HepG2 (cell line): Measurements from ENCODE around the gene FLT3LG. TPM values are rescaled to one million over a fixed set of nuclear protein-coding genes. Genes with fewer than 3 reads are reported as not detected.
A peak's percentile ranks its signal among the peaks of the same experiment; 100 is the strongest.

Source experiments
- EZH2 ChIP-seq: conservative IDR thresholded peaks from 2 replicates; pipeline ENCODE4 v1.6.1; 2012; ENCODE audit warnings: mild to moderate bottlenecking, low read depth, low read length, moderate library complexity
- GMEB2 ChIP-seq: IDR thresholded peaks from 2 replicates; pipeline ENCODE4 v1.6.1; 2016; ENCODE audit warnings: missing biosample characterization, missing genetic modification reagents, low read depth
- HES4 ChIP-seq: sonication (generic); formaldehyde crosslinking; IDR thresholded peaks from 2 replicates; pipeline ENCODE4 v1.9.0; 2021; ENCODE audit warnings: mild to moderate bottlenecking, missing genetic modification reagents, borderline replicate concordance
- MAF1 ChIP-seq: sonication (generic); formaldehyde crosslinking; IDR thresholded peaks from 2 replicates; pipeline ENCODE4 v1.5.0; 2020; ENCODE audit warnings: missing genetic modification reagents, borderline replicate concordance
- NBN ChIP-seq: fragments of 450-650 bp; conservative IDR thresholded peaks from 2 replicates; pipeline ENCODE4 v1.6.1; 2017
- NR1H2 ChIP-seq: sonication (generic); formaldehyde crosslinking; IDR thresholded peaks from 2 replicates; pipeline ENCODE4 v1.8.1; 2022; ENCODE audit warnings: low read depth, missing genetic modification reagents, borderline replicate concordance
- ONECUT2 ChIP-seq: sonication (generic); formaldehyde crosslinking; IDR thresholded peaks from 2 replicates; pipeline ENCODE4 v1.4.0; 2020; ENCODE audit warnings: missing genetic modification reagents
- PHF8 ChIP-seq: sonication (generic); formaldehyde crosslinking; IDR thresholded peaks from 2 replicates; pipeline ENCODE4 v1.5.0; 2020; ENCODE audit warnings: missing genetic modification reagents
- PRDM4 ChIP-seq: sonication (generic); formaldehyde crosslinking; IDR thresholded peaks from 2 replicates; pipeline ENCODE4 v1.9.0; 2021; ENCODE audit warnings: missing genetic modification reagents, borderline replicate concordance
- SMARCE1 ChIP-seq: fragments of 450-650 bp; IDR thresholded peaks from 2 replicates; pipeline ENCODE4 v1.6.1; 2017; ENCODE audit warnings: borderline replicate concordance
- TIGD3 ChIP-seq: sonication (generic); formaldehyde crosslinking; IDR thresholded peaks from 2 replicates; pipeline ENCODE4 v1.5.1; 2020; ENCODE audit warnings: mild to moderate bottlenecking, missing genetic modification reagents, borderline replicate concordance
- UBTF ChIP-seq: sonication (generic); formaldehyde crosslinking; IDR thresholded peaks from 2 replicates; pipeline ENCODE4 v1.4.0; 2020; ENCODE audit warnings: mild to moderate bottlenecking, missing genetic modification reagents
- ZFP91 ChIP-seq: sonication (generic); formaldehyde crosslinking; IDR thresholded peaks from 2 replicates; pipeline ENCODE4 v1.9.0; 2022; ENCODE audit warnings: missing genetic modification reagents, mild to moderate bottlenecking, borderline replicate concordance
- ZNF121 ChIP-seq: sonication (generic); formaldehyde crosslinking; IDR thresholded peaks from 2 replicates; pipeline ENCODE4 v1.5.0; 2020; ENCODE audit warnings: mild to moderate bottlenecking, missing genetic modification reagents
- ZNF276 ChIP-seq: sonication (generic); formaldehyde crosslinking; IDR thresholded peaks from 2 replicates; pipeline ENCODE4 v1.4.0; 2020; ENCODE audit warnings: mild to moderate bottlenecking, low read depth, missing genetic modification reagents
- ZNF512 ChIP-seq: sonication (generic); formaldehyde crosslinking; IDR thresholded peaks from 2 replicates; pipeline ENCODE4 v1.4.0; 2020; ENCODE audit warnings: mild to moderate bottlenecking, missing genetic modification reagents
- polyA plus RNA-seq, 8 experiments: library from polyadenylated mRNA; depleted of rRNA in 3 of 8; stranded (reverse) in 7 of 8; unstranded in 1 of 8; fragments of >200 nt; fragmentation: Illumina TruSeq in 4 of 8; extraction: Trizol in 4 of 8; gene quantifications; 2 replicates each; pipeline versions ENCODE4 v1.2.1 to v1.2.3, GENCODE V29; 2011 to 2016; ENCODE audit warnings: low read depth in 4 of 8, missing spikeins in 1 of 8, mixed read lengths in 1 of 8; ENCODE audit not compliant: insufficient read depth in 1 of 8
- total RNA-seq, 5 experiments: library from RNA; depleted of rRNA; stranded (reverse); fragments of >200 nt; fragmentation: Illumina TruSeq; extraction: Trizol; gene quantifications; 2 replicates each; pipeline ENCODE4 v1.2.3, GENCODE V29; 2016; ENCODE audit warnings: low read depth in 1 of 5

Gene FLT3LG
- total and polyA plus RNA-seq, 2 of the 13 experiments (the other 11 are each of a cell fraction or from before 2014, with no cell fraction given) = 1.5 to 2.6 TPM

- TF ChIP-seq TIGD3 (CRISPR knock-in tag) (no peak), PRDM4 (CRISPR knock-in tag) (no peak), GMEB2 (CRISPR knock-in tag) (no peak), ZNF276 (no peak), NBN (no peak), ZNF121 (no peak), HES4 (no peak), SMARCE1 (no peak), EZH2 (no peak), PHF8 (CRISPR knock-in tag) (peak; percentile 55), UBTF (CRISPR knock-in tag) (peak; percentile 64), ZNF512 (no peak), NR1H2 (CRISPR knock-in tag) (no peak), ONECUT2 (CRISPR knock-in tag) (no peak), ZFP91 (CRISPR knock-in tag) (peak; percentile 77), MAF1 (CRISPR knock-in tag) (no peak)
Measured at GRCh38 chr19:49489601-49490167, 15.7 kb downstream of the FLT3LG start (continued).
